CD1c-positive myeloid dendritic cell (primary cell): ENCODE results near the gene FNIP2.
"Not testable (repeated sequence)": the region's sequence is repeated elsewhere in the genome, so short reads cannot be mapped to it uniquely, and the experiment has no call there.

Source experiments
- DNase-seq: peaks from one replicate; pipeline ENCODE4 v3.0.0-alpha.2; 2016; ENCODE audit errors: extremely low spot score

Gene FNIP2

DNA sequence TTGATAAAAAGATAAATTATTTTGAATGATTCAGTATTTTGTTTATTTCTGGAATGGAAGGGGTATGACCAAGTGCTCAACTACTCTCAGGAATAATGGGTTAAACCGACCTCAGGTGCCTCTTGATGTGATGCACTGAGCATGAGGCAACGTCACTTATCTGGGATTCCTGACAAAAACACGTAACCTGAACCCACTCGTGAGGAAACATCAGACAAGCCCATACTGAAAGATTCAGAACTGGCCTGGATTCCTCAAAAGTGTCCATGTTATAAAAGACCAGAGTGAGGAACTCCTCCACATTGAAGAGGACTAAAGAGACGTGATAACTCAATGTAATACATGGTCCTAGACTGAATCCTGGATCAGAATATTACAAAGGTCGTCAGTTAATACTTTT lies 144.0 kb downstream of the FNIP2 start:
- no peak for DNase-seq

DNA sequence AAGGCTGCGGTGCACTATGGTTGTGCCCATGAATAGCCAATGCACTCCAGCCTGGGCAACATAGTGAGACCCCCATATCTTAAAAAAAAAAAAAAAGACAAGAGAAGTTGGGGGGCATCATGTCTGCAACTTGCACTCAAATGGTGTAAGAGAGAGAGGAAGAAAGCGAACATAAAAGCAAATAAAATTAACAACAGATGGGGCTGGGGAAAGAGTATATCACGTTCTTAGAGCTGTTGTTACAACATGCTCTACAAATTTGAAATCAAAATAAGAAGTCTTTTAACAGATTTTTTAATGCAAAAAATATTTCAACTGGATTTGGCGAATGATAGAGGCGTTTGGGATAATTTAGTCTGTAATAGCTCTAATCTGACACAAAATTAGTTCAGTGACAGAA lies 144.9 kb downstream of the FNIP2 start:
- no peak for DNase-seq

DNA sequence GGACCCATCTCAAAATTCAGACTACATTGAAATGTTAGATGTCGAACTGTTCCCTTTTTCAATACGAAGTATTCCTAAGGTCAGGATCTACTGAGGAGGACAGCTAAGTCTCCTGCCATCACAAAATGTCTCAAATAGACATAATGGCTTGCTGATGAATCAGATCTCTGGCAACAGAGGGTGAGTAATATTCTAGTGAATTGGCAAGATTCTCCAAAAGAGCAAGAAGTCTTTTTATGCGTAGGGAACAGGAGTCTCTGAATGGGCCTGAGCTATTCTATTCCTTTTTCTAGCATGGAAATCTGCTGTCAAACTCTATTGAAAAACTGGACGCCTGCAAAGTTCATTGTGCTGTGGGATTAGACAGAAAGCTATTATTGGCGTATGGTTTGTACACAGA lies 145.4 kb downstream of the FNIP2 start:
- DNase-seq = peak; percentile 36

DNA sequence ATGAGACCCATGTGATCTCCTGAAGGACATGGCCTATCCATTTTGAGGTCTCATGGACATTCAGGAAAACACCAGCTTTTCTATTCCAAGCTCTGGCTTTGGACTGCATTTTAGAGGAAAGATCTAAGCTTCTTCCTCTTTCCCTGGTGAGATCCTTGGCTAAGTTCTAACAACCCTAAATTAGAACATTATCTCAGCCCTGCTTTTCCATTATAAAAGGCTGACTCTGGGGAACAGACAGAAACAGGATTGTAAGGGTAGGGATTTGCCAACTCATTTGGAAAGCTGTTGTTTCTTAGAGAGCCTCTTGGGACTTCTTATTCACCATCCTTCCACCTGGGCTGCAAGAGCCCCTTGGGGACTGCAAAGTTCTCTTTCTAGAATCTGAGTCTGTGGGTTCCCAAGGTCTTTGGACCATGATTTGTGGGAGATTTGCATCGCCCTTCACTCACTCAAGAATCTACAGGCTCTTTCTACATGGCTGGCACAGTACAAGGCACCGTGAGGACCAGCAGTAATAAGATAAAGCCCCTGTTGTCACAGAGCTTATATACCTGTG lies 146.9 kb downstream of the FNIP2 start:
- no peak for DNase-seq

DNA sequence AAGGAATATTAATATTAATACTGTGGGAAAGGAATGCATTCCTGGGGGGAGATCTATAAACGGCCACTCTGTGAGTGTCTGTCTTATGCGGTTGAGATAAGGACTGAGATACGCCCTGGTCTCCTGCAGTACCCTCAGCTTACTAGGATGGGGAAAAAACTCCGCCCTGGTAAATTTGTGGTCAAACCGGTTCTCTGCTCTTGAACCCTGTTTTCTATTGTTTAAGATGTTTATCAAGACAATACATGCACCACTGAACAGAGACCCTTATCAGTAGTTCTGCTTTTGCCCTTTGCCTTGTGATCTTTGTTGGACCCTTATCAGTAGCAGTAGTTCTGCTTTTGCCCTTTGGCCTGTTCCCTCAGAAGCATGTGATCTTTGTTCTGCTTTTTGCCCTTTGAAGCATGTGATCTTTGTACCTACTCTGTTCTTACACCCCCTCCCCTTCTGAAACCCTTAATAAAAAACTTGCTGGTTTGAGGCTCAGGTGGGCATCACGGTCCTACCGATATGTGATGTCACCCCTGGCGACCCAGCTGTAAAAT lies 151.7 kb downstream of the FNIP2 start:
- peak; percentile 26 for DNase-seq

DNA sequence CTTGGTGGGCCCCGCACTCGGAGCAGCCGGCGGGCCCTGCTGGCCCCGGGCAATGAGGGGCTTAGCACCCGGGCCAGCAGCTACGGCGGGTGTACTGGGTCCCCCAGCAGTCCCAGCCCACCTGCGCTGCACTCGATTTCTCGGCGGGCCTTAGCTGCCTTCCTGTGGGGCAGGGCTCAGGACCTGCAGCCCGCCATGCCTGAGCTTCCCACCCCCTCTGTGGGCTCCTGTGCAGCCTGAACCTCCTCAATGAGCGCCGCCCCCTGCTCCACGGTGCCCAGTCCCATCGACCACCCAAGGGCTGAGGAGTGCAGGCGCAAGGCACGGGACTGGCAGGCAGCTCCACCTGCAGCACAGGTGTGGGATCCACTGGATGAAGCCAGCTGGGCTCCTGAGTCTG lies 158.9 kb downstream of the FNIP2 start:
- DNase-seq = not testable (repeated sequence)

DNA sequence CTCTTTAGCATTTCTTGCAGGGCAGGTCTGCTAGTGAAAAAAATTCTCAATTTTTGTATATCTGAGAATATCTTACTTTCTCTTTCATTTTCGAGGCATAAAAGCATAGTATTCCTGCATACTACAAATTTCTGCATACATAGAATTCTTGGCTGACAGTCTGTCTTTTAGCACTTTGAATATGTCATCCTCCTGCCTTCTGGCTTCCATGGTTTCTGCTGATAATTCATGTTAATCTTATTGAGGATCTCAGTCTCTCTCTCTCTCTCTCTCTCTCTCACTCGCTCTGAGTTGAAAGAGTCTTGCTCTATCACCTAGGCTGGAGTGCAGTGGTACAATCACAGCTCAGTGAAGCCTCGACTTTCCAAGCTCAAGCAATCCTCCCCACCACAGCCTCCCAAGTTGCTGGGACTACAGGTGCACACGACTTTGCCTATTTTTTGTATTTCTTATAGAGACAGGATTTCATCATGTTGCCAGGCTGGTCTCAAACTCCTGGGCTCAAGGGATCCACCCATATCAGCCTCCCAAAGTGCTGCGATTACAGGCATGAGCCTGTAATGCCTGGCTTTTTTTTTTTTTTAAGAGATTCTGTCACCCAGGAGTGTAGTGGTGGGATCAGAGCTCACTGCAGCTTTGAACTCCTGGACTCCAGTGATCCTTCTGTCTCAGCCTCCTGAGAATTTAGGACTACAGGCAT lies 161.3 kb downstream of the FNIP2 start:
- DNase-seq = no peak

DNA sequence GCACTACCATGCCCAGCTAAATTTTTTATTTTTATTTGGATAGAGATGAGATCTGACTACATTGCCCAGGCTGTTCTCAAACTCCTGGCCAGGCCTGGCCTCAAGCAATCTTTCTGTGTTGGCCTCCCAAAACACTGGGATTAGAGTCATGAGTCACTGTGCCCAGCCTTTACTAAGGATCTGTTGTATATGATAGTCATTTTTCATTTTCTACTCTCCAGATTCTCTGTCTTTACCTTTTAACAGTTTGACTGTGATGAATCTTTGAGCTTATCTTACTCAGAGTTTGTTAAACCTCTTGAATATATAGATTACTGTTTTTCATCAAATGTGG lies 161.8 kb downstream of the FNIP2 start:
- DNase-seq = no peak

DNA sequence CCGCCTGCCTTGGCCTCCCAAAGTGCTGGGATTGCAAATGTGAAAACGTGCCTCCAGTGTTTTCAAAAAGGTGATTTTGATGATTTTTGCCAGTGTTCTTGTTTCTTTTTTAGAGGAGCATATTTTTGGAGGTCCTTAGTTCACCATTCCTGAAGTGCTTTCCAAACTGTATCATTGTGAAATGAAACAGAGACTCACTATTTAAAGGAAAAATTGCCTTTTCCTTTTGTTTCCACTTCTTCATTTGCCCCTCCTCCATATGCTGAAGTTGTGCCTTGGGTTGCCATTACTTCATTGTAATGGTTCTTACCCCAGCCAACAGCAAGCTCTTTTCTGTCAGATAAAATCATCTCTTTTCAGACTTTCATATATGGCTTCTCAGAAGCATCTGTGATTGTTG lies 164.4 kb downstream of the FNIP2 start:
- no peak for DNase-seq

DNA sequence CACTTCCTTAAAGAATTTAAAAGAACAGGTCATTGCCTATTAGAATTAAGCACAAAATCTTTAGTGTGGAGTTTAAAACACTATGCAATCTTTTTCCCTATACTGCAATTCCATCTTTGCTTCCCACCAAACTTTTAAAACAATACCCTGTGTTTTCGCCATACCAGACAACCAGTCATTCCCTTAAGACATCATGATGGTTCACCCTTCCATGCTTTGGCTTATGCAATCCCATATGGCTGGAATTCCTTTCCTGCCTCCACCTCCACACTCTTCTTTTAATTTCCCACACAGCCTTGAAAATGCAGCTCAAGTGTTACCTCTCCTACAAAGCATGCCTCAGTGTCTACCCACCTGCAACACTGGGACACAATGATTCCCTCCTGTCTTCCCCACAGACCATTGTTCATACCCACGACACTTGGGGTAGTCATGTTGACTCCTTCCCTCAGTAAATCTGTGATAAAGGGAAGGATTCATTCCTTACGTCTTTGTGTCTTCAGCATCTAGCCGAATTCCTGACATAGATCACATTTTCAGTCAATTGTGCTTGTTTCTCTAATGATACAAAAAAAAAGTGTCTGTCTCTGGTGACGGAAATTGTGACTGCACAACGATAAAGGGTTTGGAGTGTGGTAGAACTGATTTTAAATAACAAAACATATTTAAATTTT lies 166.3 kb downstream of the FNIP2 start:
- DNase-seq = no peak

DNA sequence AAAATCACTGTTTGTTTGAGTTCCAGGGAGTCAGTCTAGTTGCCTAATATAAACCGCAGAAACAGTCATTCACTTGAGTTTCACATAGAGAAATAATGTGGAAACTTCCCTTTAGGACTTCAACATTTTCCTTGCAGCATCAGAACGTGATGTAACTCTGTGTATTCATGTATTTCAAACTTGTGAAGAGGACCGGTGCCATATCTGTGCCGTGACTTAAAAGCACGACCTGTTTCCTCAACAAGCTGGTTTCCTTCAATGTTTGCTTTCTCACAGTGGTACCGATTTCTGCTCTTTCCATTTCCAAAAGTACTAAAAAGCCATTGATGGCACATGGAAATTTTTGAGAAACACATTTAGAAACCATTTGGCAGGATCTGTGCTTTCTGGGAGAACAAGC lies 167.4 kb downstream of the FNIP2 start:
- peak; percentile 88 for DNase-seq

DNA sequence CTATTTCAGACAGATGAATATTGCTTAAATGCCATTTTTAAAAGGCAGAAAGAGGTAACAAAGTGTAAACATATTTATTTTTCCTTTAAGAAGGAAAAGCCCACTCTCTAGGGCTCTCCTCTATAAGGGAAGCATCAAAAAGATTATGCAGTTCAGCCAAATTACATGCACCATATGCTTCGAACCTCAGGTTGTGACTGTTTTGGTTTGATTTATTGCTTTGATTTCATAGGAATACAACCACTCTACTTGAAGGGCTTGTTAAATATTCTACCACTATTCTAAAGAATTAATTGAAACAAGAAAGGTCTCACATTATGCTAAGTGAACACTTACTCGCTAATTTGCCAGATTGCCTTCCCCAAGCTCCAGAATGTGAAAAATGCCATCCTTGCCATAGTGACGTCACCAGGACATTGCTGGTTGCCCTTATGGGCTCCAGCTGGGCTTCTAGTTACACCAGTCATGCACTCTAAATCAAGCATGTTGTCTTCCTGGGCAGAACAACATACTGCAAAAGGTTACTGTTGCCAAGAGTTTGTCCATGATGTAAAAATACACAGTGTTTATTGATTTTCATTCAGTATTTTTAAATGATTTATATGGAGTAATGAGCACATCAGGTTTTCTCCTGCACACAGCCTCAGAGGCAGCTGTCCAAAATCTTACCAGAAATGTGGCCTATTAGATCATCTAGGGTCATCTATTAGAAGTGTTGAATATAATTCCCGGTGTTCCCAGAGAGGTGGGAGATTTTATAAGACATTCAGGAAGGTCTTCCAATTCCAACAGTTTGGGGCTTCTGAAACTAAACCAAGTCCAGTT lies 169.6 kb downstream of the FNIP2 start:
- DNase-seq = no peak

DNA sequence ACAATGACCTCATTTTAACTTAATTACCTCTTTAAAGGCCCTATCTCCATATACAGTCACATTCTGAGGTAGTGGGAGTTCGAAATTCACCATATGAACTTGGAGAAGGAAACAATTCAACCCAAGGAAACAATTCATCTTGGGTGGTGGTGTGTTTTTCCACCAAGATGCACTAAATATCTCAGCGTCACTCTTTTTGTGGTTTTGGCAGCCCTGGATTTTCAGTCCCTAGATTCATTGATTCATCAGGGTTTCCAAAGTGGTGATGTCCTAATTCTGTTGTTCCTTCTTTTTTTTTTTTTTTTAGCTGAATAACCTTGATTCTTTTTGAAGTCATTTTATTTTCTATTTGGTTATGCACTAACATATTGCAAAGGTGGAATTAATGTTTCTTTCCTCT lies 171.4 kb downstream of the FNIP2 start:
- peak; percentile 20 for DNase-seq

DNA sequence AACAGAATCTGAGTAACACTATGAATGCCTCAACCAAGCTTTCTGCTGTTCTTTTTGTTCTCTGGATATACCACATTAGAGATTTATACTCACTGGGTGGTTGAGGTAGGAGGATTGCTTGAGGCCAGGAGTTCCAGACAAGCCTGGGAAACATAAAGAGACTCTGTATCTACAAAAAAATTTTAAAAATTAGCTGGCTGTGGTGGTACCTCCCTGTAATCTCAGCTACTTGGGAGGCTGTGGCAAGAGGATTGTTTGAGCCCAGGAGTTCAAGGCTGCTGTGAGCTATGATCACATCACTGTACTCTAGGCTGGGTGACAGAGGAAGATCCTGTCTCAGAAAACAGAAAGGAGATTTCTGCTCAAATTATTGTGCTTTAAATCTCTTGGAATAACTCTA lies 172.5 kb downstream of the FNIP2 start:
- DNase-seq = no peak

DNA sequence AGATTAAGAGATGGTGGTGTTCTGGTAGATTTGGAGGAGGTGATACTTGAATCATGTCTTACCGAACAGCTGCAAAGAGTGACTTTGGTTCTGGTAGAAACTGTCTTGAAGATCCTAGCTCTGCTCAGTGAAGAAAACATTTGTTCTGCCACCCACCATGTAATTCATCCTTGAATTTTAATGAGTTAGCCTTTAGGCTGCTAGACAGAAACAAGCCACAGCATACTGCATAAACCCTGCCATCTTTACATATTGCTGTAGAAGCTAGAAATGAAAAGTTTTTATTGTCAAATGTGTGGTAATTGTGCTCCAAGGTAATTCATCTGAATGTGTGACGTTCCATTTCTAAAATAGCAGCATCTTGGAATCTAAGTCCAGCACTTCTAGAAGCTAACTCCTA lies 173.1 kb downstream of the FNIP2 start:
- no peak for DNase-seq

DNA sequence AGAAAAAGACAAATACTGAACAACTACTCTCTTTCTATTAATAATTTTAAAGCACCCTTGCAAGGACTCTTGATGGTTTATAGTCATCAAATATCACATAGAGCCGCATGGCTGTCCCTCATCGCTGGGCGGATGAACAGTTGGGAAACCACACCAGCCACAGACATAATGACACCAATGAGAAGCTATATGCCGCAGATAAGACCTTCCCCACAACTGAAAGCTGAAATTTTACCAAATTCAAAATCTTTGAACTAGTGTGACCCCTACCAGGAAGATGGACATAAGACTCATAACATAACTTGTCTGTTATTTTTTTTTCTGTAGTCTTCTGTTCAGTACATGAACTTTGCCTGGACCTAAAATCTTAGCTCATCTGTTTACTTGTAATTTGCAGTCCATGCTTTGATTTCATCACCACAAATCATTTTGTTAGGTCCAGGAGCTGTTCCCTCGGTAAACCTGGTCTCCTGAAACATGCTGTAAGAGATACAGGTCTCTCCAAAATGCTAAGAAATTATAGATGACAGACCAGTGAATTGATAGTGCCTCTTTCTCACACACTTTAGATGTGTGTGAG lies 176.8 kb downstream of the FNIP2 start:
- DNase-seq = no peak

DNA sequence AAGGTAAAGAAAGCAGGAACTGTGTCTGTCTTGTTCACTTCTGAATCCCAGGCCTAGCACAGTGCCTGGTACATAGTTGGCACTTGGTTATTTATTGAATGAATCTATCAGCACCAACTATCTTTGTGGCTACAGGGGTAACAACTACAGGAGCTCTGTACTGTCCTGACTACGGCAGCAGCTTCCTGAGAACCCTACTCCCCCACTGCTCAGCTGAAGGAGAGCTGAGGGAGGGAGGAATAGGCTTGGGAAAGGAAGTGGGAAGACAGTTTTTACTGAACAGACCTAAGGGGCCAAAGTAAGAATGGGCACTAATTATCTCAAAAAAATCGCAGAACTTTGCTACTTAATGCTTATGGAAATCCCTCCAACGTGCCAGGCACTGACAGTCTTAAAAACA lies 178.0 kb downstream of the FNIP2 start:
- DNase-seq = no peak

DNA sequence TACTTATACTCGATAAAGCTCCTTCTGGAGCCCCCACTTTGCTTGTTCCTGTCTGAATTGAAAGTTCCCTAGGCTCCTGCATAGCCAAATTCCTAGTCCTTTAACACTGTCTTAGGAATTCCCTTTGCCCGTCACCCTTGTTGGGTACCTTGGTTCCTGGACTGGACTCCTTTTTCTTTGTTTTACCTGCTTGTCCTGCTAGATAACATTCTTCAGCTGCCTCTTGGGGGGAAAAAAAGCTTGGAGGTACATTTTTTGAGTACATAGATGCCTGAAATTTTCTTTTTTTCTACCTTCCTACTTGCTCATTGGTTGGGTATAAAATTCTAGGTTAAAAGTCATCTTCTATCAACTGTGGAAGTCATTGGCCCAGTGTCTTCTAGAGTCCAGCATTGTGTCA lies 179.2 kb downstream of the FNIP2 start:
- DNase-seq = no peak

DNA sequence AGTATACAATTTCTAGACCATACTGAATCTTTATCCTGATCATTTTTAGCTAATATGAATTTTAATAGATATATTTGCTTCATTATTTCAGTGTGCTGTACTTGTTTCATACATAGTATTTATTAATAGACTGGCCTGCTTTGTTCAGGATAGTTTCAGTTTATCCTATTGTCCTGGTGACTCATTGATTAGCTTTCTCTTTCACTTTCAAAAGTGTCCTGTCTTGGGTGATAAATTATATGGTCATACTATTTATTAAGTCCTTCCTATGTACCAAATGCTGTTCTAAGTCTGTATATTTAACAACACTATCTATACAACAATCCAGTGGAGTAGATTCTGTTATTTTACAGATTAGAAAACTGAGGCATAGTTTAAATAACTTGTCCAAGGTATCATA lies 180.3 kb downstream of the FNIP2 start:
- no peak for DNase-seq

DNA sequence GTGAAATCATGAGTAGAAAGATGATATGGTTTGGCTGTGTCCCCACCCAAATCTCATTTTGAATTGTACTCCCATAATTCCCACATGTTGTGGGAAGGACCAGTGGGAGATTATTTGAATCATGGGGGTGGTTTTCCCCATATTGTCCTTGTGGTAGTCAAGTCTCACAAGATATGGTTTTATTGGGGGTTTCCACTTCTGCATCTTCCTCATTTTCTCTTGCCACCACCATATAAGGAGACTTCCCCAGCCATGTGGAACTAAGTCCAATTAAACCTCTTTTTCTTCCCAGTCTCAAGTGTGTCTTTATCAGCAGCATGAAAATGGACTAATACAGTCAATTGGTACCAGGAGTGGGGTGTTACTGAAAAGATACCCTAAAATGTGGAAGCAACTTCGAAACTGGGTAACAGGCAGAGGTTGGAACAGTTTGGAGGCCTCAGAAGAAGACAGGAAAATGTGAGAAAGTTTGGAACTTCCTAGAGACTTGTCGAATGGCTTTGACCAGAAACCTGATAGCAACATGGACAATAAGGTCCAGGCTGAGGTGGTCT lies 183.5 kb downstream of the FNIP2 start:
- DNase-seq = peak; percentile 35

DNA sequence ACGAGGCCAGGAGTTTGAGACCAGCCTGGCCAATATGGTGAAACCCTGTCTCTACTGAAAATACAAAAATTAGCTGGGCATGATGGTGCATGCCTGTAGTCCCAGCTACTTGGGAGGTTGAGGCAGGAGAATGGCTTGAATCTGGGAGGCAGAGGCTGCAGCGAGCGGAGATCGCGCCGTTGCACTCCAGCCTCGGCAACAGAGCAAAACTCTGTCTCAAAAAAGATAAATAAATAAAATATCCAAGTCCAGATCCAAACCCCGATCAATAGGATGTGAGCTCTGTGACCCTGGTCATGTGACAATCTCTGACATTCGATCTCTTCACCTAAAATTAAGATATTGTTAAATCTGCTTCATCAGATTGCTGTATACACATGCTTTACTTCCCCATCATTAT lies 187.5 kb downstream of the FNIP2 start:
- not testable (repeated sequence) for DNase-seq

DNA sequence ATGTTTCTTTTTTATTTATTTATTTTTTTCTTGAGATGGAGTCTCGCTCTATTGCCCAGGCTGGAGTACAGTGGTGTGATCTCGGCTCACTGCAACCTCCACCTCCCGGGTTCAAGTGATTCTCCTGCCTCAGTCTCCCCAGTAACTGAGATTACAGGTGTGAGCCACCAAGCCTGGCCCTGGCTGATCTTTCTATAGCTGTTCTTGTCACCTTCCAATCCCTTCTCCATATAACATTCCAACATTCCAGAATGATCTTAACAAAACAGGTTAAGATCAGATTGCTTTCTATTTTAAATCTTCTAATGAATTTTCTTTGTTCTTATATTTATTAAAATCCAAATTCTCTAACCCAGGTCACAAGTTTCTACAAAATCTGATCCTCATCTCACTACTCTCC lies 188.1 kb downstream of the FNIP2 start:
- not testable (repeated sequence) for DNase-seq
